HFFc6 (cell line): Measurements from ENCODE around the gene ZNF554. TPM values are rescaled to one million over a fixed set of nuclear protein-coding genes. Genes with fewer than 3 reads are reported as not detected.

Experiments used
- DNase-seq: peaks from one replicate; pipeline ENCODE4 v3.0.0-alpha.2; 2018
- H3K27ac Mint-ChIP-seq: 2 replicates; pipeline ENCODE4 v1.8.0; 2020; ENCODE audit warnings: mild to moderate bottlenecking, mixed read lengths
- H3K27me3 Mint-ChIP-seq: 2 replicates; pipeline ENCODE4 v1.8.0; 2021; ENCODE audit warnings: mild to moderate bottlenecking, moderate library complexity, mixed read lengths; ENCODE audit not compliant: insufficient read depth
- H3K36me3 Mint-ChIP-seq: 2 replicates; pipeline ENCODE4 v1.8.0; 2021; ENCODE audit warnings: low read depth, mixed read lengths
- H3K4me1 Mint-ChIP-seq: 2 replicates; pipeline ENCODE4 v1.8.0; 2020; ENCODE audit warnings: low read depth, mixed read lengths
- H3K4me3 Mint-ChIP-seq: 2 replicates; pipeline ENCODE4 v1.8.0; 2020; ENCODE audit warnings: mild to moderate bottlenecking, moderate library complexity, mixed read lengths
- H3K9me3 Mint-ChIP-seq: 2 replicates; pipeline ENCODE4 v1.8.0; 2020; ENCODE audit warnings: mild to moderate bottlenecking, mixed read lengths
- CTCF ChIP-seq: fragments of 200-600 bp; sonication (generic); IDR thresholded peaks from 2 replicates; pipeline ENCODE4 v1.5.0; 2021; ENCODE audit warnings: antibody characterized with exemption, mild to moderate bottlenecking
- total RNA-seq, 6 experiments: library from RNA; stranded (reverse); fragmentation: NEBNext Ultra II Directional; extraction: Animal tissue kit (Norgen Biotek cat#: 25700); gene quantifications; 2 replicates in 1 of 6; 3 replicates in 5 of 6; pipeline ENCODE4 v1.2.3, GENCODE V29; 2021

Gene ZNF554
- total RNA-seq, 6 experiments from 2014 or later, result 1.6 to 2.4 (median 2.2) TPM

DNA sequence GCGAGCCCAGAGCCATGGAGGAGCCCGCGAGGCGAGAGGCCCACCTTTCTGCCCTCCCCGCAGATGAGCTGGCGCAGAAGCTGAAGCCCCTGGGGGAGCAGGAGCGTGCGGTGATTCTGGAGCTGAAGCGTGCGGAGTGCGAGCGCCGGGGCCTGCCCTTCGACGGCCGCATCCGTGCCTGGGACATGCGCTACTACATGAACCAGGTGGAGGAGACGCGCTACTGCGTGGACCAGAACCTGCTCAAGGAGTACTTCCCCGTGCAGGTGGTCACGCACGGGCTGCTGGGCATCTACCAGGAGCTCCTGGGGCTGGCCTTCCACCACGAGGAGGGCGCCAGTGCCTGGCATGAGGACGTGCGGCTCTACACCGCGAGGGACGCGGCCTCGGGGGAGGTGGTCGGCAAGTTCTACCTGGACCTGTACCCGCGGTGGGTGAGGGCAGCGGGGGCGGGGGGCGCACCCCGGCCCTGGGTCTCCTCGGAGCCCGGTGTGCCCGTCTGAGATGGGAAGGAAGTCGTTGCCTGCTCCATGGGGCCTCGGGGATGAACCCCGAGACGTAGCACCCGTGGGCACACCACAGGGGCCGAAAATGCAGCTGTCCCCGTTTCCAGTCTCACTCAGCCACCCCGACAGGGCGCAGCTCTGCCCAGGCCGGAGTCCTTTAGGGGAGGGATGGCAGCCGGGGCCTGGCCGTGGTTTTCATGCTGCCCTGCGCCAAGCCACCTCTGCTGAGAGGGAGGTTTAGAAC lies 12.1 kb upstream of the ZNF554 start:
- no peak for TF ChIP-seq CTCF
- Mint-ChIP-seq H3K27ac (no peak overlapping the region), H3K4me1 (no peaks in the 10 kb centered on the region), H3K9me3 (no peaks in the 10 kb centered on the region), H3K27me3 (no peaks in the 10 kb centered on the region; the same call in 1 of the 2 replicates), H3K4me3 (no peak overlapping the region), H3K36me3 (peaks cover 26% of the 10 kb centered on the region)
- no peak for DNase-seq

DNA sequence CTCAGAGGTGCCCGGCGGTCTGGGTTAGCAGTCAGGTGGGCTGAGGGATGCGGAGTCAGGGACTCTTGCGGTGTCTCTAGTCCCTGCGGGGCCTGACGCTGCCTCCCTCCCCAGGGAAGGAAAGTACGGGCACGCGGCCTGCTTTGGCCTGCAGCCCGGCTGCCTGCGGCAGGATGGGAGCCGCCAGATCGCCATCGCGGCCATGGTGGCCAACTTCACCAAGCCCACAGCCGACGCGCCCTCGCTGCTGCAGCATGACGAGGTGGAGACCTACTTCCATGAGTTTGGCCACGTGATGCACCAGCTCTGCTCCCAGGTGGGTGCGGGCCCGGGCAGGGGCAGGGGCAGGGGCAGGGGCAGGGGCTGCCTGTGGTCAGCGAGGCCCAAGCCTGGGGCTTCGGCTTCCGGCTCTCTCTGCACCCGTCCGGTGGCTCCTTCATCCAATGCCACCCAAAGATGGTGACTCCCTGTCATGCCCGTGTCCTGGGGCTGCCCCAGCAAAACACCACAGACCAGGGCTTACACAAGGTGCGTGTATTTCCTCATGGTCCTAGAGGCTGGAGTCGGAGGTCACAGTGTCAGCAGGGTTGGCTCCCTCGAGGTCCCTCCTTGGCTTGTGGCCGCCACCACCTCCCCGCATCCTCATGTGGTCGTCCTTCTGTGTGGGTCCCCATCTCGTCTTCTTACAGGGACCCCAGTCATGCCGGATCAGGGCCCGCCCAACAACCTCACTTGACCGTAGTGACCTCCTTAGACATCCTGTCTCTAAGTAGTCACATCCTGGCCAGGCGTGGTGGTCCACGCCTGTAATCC lies 11.3 kb upstream of the ZNF554 start:
- Mint-ChIP-seq H3K36me3 (peaks cover 18% of the 10 kb centered on the region), H3K27me3 (no peaks in the 10 kb centered on the region), H3K9me3 (no peaks in the 10 kb centered on the region), H3K4me1 (no peaks in the 10 kb centered on the region), H3K4me3 (no peak overlapping the region), H3K27ac (no peak overlapping the region)
- no peak for TF ChIP-seq CTCF
- DNase-seq, result no peak

DNA sequence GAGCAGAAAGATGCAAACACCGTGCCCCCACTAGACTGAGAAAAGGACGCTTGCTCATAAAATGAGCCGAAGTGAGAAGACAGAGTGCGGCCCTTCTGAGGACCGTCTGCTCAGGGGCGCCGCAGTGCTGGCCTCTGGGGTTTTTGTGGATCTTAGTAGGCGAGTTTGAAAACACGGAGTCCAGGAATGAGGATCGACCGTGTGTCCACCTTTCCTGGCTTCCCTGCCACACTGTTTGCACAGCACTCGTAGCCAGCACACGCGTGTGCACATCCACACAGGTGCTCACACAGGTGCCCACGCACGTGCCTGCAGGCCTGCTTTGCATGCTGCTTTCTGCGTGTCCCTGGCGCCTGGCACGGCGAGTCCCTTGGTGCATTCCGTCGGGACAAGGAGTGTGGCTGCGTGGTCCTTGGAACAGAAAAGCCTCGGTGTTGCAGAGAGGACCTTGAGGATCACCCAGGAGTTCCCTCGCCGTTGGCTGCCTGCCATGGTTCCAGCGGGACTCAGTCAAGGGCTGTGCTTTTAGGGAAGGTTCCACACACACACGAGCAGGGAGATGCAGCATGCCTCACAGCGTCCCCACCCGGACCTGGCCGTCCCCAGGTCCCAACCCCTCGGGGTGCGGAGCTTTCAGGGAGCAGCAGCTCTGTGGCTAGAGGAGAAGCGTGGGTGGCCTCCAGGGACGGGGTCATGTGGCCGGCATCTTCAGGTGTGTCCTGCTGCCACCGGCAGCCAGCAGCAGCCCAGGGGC lies 10.1 kb upstream of the ZNF554 start:
- Mint-ChIP-seq H3K36me3 (peaks cover 17% of the 10 kb centered on the region), H3K4me3 (no peak overlapping the region), H3K9me3 (no peaks in the 10 kb centered on the region), H3K27me3 (no peaks in the 10 kb centered on the region), H3K4me1 (no peaks in the 10 kb centered on the region), H3K27ac (no peak overlapping the region)
- TF ChIP-seq CTCF, result no peak
- DNase-seq, result no peak

DNA sequence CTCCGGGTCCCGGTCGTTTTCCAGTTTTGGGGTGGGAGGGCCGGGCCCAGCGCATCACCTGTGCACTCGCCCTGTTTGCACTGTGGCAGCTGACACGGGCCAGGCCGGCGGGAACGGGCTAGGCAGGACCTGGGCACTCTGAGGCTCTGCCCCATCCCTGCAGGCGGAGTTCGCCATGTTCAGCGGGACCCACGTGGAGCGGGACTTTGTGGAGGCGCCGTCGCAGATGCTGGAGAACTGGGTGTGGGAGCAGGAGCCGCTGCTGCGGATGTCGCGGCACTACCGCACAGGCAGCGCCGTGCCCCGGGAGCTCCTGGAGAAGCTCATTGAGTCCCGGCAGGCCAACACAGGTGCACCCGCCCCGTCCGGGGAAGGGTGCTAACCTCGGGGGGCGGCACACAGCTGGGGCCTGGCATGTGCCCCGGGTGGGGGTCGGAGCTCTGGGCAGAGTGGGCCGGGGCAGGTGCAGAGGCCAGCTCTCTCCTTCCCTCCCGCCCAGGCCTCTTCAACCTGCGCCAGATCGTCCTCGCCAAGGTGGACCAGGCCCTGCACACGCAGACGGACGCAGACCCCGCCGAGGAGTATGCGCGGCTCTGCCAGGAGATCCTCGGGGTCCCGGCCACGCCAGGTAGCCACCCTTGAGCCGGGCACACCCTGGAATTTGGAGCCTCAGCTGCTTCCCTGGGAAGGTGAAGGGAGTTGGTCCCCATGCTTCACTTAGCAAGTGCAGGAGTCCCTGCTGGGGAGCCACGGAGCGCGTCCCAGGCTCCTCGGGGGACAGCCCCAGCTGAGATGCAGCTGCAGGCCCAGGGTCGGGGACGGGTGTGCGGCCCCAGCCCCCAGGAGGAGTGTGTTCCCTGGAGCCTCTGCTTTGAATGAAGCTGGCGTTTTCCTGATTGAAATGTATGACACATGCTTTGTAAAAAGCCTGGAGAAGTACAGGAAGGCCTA lies 9.3 kb upstream of the ZNF554 start:
- H3K4me1 Mint-ChIP-seq, result no peaks in the 10 kb centered on the region
- TF ChIP-seq CTCF, result no peak
- no peak overlapping the region for H3K4me3 Mint-ChIP-seq
- no peak for DNase-seq
- peaks cover 12% of the 10 kb centered on the region for H3K36me3 Mint-ChIP-seq
- no peak overlapping the region for H3K27ac Mint-ChIP-seq
- no peaks in the 10 kb centered on the region for H3K27me3 Mint-ChIP-seq
- no peaks in the 10 kb centered on the region for H3K9me3 Mint-ChIP-seq

- Mint-ChIP-seq H3K27me3 (no peaks in the 10 kb centered on the region), H3K27ac (no peak overlapping the region), H3K4me1 (no peaks in the 10 kb centered on the region), H3K9me3 (no peaks in the 10 kb centered on the region), H3K4me3 (no peak overlapping the region), H3K36me3 (peaks cover 17% of the 10 kb centered on the region; the same call in 1 of the 2 replicates)
- TF ChIP-seq CTCF, result no peak
- no peak for DNase-seq
Observed at GRCh38 chr19:2811221-2811722, 8.4 kb upstream of the ZNF554 start.
